Measurements from ENCODE around the gene AMN1. TPM values are rescaled to one million over a fixed set of nuclear protein-coding genes. Genes with fewer than 3 reads are reported as not detected.

AMN1 gene
- total RNA-seq, 5 donors from 2014 or later (not counting 1 experiment from before 2014, with no cell fraction given): 8.4 to 13.6 (median 12.2) TPM

- Mint-ChIP-seq H3K27ac (no peak overlapping the region), H3K36me3 (peaks cover 3% of the 10 kb centered on the region), H3K4me1 (peaks cover 2 to 17% (median 15%) of the 10 kb centered on the region in 3 donors), H3K27me3 (no peaks in the 10 kb centered on the region), H3K9me3 (peaks cover 0 to 6% (median 0%) of the 10 kb centered on the region in 3 donors), H3K4me3 (no peak overlapping the region)
- Histone ChIP-seq H3K27ac (ENCODE audit: low read length) (no peak overlapping the region), H3K36me3 (ENCODE audit: control insufficient read depth in 2 of 2, extremely low read depth in 1 of 2, insufficient read depth in 1 of 2, low read length in 1 of 2) (no peaks in the 10 kb centered on the region), H3K4me1 (ENCODE audit: control insufficient read depth in 1 of 2, extremely low read depth in 1 of 2, insufficient read depth in 2 of 2, low read length in 2 of 2) (peaks cover 3 to 12% of the 10 kb centered on the region in 2 experiments), H3K27me3 (replicated peaks in 1 of 2; ENCODE audit: control insufficient read depth in 2 of 2, extremely low read depth in 1 of 2, insufficient read depth in 2 of 2, low read length in 1 of 2) (no peaks in the 10 kb centered on the region), H3K4me3 (ENCODE audit: control insufficient read depth in 1 of 2, extremely low read depth in 1 of 2, low read length in 1 of 2) (no peak overlapping the region), H3K9me3 (no peaks in the 10 kb centered on the region)
- no peak for ATAC-seq (replicated peaks in 1 of 4)
- 88% methylated on average over 4 of the region's 4 CpGs for WGBS (ENCODE audit: insufficient coverage)
- ChIA-PET CTCF (interaction anchor here (0.6 to 1.4 kb wide), 2 partner anchors 19 to 395 kb away, joined by 3 to 5 read pairs; no protein-coding TSS in a partner anchor), POLR2A (interaction anchor here in 1 of 2 donors (0.5 kb wide), 1 partner anchor 1044 kb away, joined by 3 read pairs; no protein-coding TSS in a partner anchor)
- no peak for DNase-seq
Observed at GRCh38 chr12:31663576-31663975, 65.2 kb downstream of the AMN1 start.

DNA sequence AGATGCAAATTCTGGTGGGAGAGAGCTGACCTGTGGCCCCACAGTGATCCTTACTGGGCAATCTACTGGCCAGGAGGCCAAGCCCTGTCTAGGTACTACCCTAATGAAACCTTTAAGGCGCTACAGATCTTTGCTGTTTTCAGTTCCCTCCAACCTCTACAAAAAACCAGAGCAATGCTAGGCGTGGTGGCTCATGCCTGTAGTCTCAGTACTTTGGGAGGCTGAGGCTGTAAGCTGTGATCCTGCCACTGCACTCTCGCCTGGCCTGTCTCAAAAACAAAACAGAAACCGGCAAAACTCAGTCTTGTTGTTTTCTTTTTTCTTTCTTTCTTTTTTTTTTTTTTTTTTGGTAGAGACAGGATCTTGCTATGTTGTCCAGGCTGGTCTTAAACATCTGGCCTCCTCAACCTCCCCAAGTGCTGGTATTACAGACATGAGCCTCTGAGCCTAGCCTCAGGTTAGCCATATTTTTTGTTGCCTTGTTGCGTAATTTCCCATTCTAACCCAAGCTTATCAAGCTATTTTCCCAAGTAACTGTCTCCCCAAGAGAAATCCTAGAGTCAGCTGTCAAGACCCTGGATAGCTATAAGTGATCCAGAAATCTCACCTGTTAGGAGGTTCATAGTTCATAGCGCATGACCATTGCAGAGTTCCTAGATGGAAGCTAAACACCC, 66.5 kb downstream of the AMN1 start:
- CTCF ChIA-PET: interaction anchor here (0.6 to 1.4 kb wide), 8 partner anchors 9 to 398 kb away, joined by 3 to 5 read pairs (median 3); no protein-coding TSS in a partner anchor
- ATAC-seq (replicated peaks in 1 of 4) (no peak), DNase-seq (no peak)
- peaks cover 0 to 4% (median 0%) of the 10 kb centered on the region in 3 donors for H3K9me3 Mint-ChIP-seq
- peaks cover 6 to 16% of the 10 kb centered on the region in 2 experiments for H3K4me1 ChIP-seq (ENCODE audit: control insufficient read depth in 1 of 2, extremely low read depth in 1 of 2, insufficient read depth in 2 of 2, low read length in 2 of 2)
- POLR2A ChIA-PET: interaction anchor here (0.6 to 1.1 kb wide), 3 partner anchors 9 to 1039 kb away, joined by 3 to 6 read pairs (median 4); no protein-coding TSS in a partner anchor
- no peaks in the 10 kb centered on the region for H3K36me3 Mint-ChIP-seq
- no peak overlapping the region for H3K27ac ChIP-seq (ENCODE audit: low read length)
- no peaks in the 10 kb centered on the region for H3K27me3 Mint-ChIP-seq
- H3K9me3 ChIP-seq: no peaks in the 10 kb centered on the region
- no peak overlapping the region for H3K4me3 Mint-ChIP-seq
- no peaks in the 10 kb centered on the region for H3K36me3 ChIP-seq (ENCODE audit: control insufficient read depth in 2 of 2, extremely low read depth in 1 of 2, insufficient read depth in 1 of 2, low read length in 1 of 2)
- peaks cover 11 to 23% (median 20%) of the 10 kb centered on the region in 3 donors for H3K4me1 Mint-ChIP-seq
- no peak overlapping the region for H3K27ac Mint-ChIP-seq
- WGBS (ENCODE audit: insufficient coverage): 100% methylated on average over 2 of the region's 6 CpGs
- H3K27me3 ChIP-seq (replicated peaks in 1 of 2; ENCODE audit: control insufficient read depth in 2 of 2, extremely low read depth in 1 of 2, insufficient read depth in 2 of 2, low read length in 1 of 2): no peaks in the 10 kb centered on the region
- H3K4me3 ChIP-seq (ENCODE audit: control insufficient read depth in 1 of 2, extremely low read depth in 1 of 2, low read length in 1 of 2): no peak overlapping the region

DNA sequence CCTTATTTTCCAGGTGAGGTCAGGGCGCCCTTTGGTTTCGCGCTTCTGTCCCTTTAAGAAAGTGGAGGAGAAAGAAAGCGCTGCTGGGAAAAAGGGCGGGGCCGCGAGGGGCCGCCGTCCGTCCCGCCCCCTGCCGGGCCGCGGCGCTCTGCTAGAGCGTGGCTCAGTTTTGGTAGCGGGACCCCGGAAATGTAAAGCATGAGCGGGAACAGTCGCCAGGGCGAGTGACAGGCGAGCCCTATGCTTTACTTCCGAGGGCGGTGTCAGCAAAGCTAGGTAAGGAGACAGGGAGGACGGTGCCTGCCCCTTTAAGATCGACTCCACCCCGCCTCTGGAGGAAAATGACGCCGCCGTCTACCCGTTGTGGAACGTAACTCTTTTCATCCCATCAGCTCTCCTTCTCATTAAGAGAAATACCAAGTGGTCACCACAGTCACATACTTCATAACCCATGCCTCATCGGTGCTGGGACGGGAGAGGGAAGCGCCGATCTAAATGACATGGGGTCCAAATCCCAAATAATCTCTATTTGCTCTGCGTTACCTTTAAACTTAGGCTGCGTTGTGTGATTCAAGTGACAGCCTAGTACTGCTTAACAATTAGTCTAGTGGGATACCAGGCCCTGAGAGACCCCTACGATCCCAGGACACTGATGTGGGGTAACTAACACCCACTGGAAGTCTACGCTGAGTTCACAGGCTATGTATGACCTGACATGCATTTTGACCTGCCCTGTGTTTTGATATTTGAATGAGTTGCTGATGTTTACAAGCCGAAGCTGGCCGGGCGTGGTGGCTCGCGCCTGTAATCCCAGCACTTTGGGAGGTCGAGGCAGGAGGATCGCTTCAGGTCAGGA, 69.5 kb downstream of the AMN1 start, which contains the start of gene ETFBKMT:
ETFBKMT (plus strand) TSS at position 602 of the 856 bp plus-strand sequence. CDS start 2,266 bp downstream, outside the sequence.
- H3K36me3 ChIP-seq (ENCODE audit: control insufficient read depth in 2 of 2, extremely low read depth in 1 of 2, insufficient read depth in 1 of 2, low read length in 1 of 2): no peaks in the 10 kb centered on the region
- Mint-ChIP-seq H3K4me1 (peaks cover 11 to 23% (median 20%) of the 10 kb centered on the region in 3 donors), H3K36me3 (no peaks in the 10 kb centered on the region), H3K27me3 (no peaks in the 10 kb centered on the region), H3K4me3 (peak within 1 kb of the TSS; percentile 93 to 97 (median 94)), H3K27ac (peak within 1 kb of the TSS; percentile 96 to 99), H3K9me3 (no peaks in the 10 kb centered on the region)
- peak within 1 kb of the TSS; percentile 68 to 88 for H3K4me3 ChIP-seq (ENCODE audit: control insufficient read depth in 1 of 2, extremely low read depth in 1 of 2, low read length in 1 of 2)
- ATAC-seq (replicated peaks in 1 of 4): peak; percentile 99 to 100 (median 100)
- peaks cover 6 to 16% of the 10 kb centered on the region in 2 experiments for H3K4me1 ChIP-seq (ENCODE audit: control insufficient read depth in 1 of 2, extremely low read depth in 1 of 2, insufficient read depth in 2 of 2, low read length in 2 of 2)
- H3K27me3 ChIP-seq (replicated peaks in 1 of 2; ENCODE audit: control insufficient read depth in 2 of 2, extremely low read depth in 1 of 2, insufficient read depth in 2 of 2, low read length in 1 of 2): no peaks in the 10 kb centered on the region
- peak within 1 kb of the TSS; percentile 95 for H3K27ac ChIP-seq (ENCODE audit: low read length)
- 1% methylated on average over 32 of the region's 47 CpGs for WGBS (ENCODE audit: insufficient coverage)
- CTCF ChIA-PET: interaction anchor here in 1 of 2 donors (0.7 to 2.4 kb wide), 6 partner anchors 70 to 1096 kb away, joined by 3 to 15 read pairs (median 6); partner anchors contain the start of genes AMN1 and YARS2
- POLR2A ChIA-PET: interaction anchor here (0.5 to 1.4 kb wide), 4 partner anchors 16 to 231 kb away, joined by 3 to 5 read pairs (median 3); partner anchors contain the start of gene AMN1 (in 1 of the 2)
- DNase-seq: peak; percentile 83 to 96 (median 90)
- H3K9me3 ChIP-seq: no peaks in the 10 kb centered on the region

DNA sequence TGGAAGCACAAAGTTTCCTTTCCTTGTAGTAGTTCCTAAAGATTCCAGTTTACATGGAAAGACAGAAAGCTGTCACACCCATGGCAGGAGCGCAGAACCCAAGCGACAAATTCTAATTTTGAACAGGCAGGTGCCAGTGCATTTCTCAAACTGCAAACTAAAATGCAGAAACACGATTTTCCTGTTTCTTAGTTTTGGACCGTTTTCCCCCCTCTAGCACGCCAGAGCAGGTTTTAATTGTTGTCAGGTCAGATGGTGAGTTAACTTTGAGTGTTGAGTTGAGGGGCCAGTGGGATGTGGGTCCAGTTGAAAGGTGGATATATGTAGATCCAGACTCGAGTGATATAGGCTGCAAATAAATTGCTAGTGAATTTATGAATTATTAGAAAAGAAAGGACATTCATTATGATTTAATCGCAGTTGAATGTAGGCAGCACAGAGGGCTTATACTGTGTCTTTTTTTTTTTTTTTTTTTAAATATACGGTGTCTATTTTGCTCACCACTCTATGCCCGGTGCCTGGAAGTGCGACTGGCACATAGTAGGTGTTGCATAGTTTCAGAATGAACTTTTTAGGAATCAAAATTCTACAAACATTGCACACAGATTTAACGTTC, 70.2 kb downstream of the AMN1 start:
- CTCF ChIA-PET: interaction anchor here (0.6 to 2.4 kb wide), 8 partner anchors 10 to 1097 kb away, joined by 3 to 15 read pairs (median 5); partner anchors contain the start of genes AMN1 (in 1 of the 2) and YARS2 (in 1 of the 2)
- Mint-ChIP-seq H3K9me3 (no peaks in the 10 kb centered on the region), H3K27ac (peak overlapping the region; percentile 96 to 99), H3K36me3 (no peaks in the 10 kb centered on the region), H3K27me3 (no peaks in the 10 kb centered on the region), H3K4me1 (peaks cover 11 to 23% (median 20%) of the 10 kb centered on the region in 3 donors), H3K4me3 (peak overlapping the region; percentile 93 to 97 (median 94))
- 67% methylated on average over 3 of the region's 11 CpGs for WGBS (ENCODE audit: insufficient coverage)
- Histone ChIP-seq H3K4me1 (ENCODE audit: control insufficient read depth in 1 of 2, extremely low read depth in 1 of 2, insufficient read depth in 2 of 2, low read length in 2 of 2) (peaks cover 6 to 16% of the 10 kb centered on the region in 2 experiments), H3K36me3 (ENCODE audit: control insufficient read depth in 2 of 2, extremely low read depth in 1 of 2, insufficient read depth in 1 of 2, low read length in 1 of 2) (no peaks in the 10 kb centered on the region), H3K27me3 (replicated peaks in 1 of 2; ENCODE audit: control insufficient read depth in 2 of 2, extremely low read depth in 1 of 2, insufficient read depth in 2 of 2, low read length in 1 of 2) (no peaks in the 10 kb centered on the region), H3K9me3 (no peaks in the 10 kb centered on the region), H3K27ac (ENCODE audit: low read length) (peak overlapping the region; percentile 95), H3K4me3 (ENCODE audit: control insufficient read depth in 1 of 2, extremely low read depth in 1 of 2, low read length in 1 of 2) (peak overlapping the region; percentile 68 to 88)
- peak in 1 of 4 experiments; percentile 13 for ATAC-seq (replicated peaks in 1 of 4)
- no peak for DNase-seq
- POLR2A ChIA-PET: interaction anchor here (0.5 to 1.4 kb wide), 4 partner anchors 17 to 232 kb away, joined by 3 to 5 read pairs (median 3); partner anchors contain the start of gene AMN1 (in 1 of the 2)

DNA sequence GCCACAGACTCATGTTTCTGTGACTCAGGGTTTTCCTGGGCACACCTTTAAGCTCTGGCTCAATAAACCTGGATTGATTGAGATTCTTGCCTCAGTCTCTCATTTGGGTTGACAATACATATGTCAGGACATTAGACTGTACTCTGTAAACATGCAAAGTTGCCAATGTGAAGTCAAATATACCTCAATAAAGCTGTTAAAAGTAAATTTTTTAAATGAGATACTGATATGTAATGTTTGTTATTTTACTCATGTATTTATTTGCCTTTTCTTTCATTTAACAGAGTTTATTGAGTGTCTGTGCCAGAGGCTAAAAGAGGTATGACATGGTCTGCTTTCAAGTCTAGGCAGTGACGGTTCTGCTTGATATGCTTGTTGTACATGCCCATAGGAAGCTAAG, 73.0 kb downstream of the AMN1 start:
- Mint-ChIP-seq H3K4me1 (peaks cover 18 to 29% (median 25%) of the 10 kb centered on the region in 3 donors), H3K4me3 (peak overlapping the region in 1 of 3 donors; percentile 7), H3K27me3 (no peaks in the 10 kb centered on the region), H3K9me3 (no peaks in the 10 kb centered on the region), H3K27ac (no peak overlapping the region), H3K36me3 (no peaks in the 10 kb centered on the region)
- H3K27ac ChIP-seq (ENCODE audit: low read length): no peak overlapping the region
- peaks cover 8 to 21% of the 10 kb centered on the region in 2 experiments for H3K4me1 ChIP-seq (ENCODE audit: control insufficient read depth in 1 of 2, extremely low read depth in 1 of 2, insufficient read depth in 2 of 2, low read length in 2 of 2)
- WGBS (ENCODE audit: insufficient coverage): 80% methylated on average over 1 of the region's 1 CpG
- no peaks in the 10 kb centered on the region for H3K9me3 ChIP-seq
- CTCF ChIA-PET: interaction anchor here in 1 of 2 donors (0.8 kb wide), 1 partner anchor 657 kb away, joined by 3 read pairs; no protein-coding TSS in a partner anchor
- H3K36me3 ChIP-seq (ENCODE audit: control insufficient read depth in 2 of 2, extremely low read depth in 1 of 2, insufficient read depth in 1 of 2, low read length in 1 of 2): no peaks in the 10 kb centered on the region
- H3K4me3 ChIP-seq (ENCODE audit: control insufficient read depth in 1 of 2, extremely low read depth in 1 of 2, low read length in 1 of 2): no peak overlapping the region
- no peak for DNase-seq
- no peak for ATAC-seq (replicated peaks in 1 of 4)
- no peaks in the 10 kb centered on the region for H3K27me3 ChIP-seq (replicated peaks in 1 of 2; ENCODE audit: control insufficient read depth in 2 of 2, extremely low read depth in 1 of 2, insufficient read depth in 2 of 2, low read length in 1 of 2)
- POLR2A ChIA-PET: interaction anchor here in 1 of 2 donors (0.6 kb wide), 1 partner anchor 79 kb away, joined by 3 read pairs; no protein-coding TSS in a partner anchor
